NCI-H146 (cell line): Measurements from ENCODE around the gene UBE2L5.

ENCODE experiments used
- DNase-seq: peaks from one replicate; lab custom pipeline; 2025; lab: John Stamatoyannopoulos, UW

The UBE2L5 gene

DNA sequence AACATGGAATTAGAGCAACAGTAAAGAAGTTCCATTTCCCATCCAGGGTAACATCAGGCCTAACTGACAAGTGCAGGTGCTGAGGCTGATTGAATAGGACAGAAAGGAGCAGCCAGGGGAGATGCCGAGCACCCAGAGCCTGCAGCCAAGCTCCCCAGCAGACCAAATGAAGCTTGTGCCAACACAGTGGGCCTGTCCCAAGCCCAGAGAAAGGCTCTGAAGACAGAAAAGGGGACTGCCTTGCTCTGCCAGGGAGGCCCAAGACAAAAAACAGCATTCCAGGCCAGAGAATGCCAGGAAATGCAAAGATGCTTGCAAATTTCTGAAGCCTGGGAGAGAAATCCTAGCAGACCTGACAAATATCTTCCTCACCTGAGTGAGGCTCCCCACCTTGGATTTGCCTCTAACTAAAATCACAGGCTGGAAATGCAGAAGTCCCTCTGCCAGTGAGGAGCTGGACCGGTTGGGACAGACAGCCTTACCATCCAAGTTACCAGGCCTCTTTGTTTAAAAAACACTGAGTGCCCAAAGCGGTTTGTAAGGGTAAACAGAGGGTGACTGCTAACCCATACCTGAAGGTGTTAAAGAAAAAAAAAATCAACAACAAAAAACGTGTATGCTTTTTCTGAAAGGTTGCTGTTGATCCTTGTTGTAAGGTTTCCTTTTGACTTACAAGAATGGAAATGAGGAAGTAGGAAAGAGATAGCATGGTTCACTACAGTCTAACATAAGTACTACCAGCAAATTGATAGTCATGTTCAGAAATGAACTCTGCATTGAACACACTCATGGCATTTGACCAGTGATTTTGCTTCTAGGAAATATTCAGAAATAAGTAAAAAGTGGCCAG, 55.3 kb downstream of the UBE2L5 start:
- no peak for DNase-seq
